ENCODE measurements around the gene TCN1.

- TF ChIP-seq POLR2A (IDR thresholded peaks at IDR 0.05; ENCODE audit: extremely low read depth, insufficient read length) (no peak), CTCF (IDR thresholded peaks at IDR 0.05; ENCODE audit: low read depth, low read length) (no peak), MAX (IDR thresholded peaks at IDR 0.05; ENCODE audit: low read depth, low read length) (no peak)
Observed at GRCh38 chr11:59898650-59899049, 32.4 kb upstream of the TCN1 start.

All from NB4 (cell line).